H9 (cell line): ENCODE data around the gene EPGN. TPM values are rescaled to one million over a fixed set of nuclear protein-coding genes. Genes with fewer than 3 reads are reported as not detected.

Experiments
- DNase-seq: peaks from one replicate; pipeline ENCODE4 v3.0.0-alpha.2; 2017
- H2AFZ ChIP-seq: one replicate; pipeline ENCODE4 v1.6.1; 2013; ENCODE audit warnings: mild to moderate bottlenecking, low read length, control low read depth, moderate library complexity
- H2AK5ac ChIP-seq: 2 replicates; pipeline ENCODE4 v1.6.1; 2013; ENCODE audit warnings: low read length, control low read depth, mixed read lengths; ENCODE audit not compliant: insufficient read length
- H2BK120ac ChIP-seq: one replicate; pipeline ENCODE4 v1.6.1; 2013; ENCODE audit warnings: low read depth, mild to moderate bottlenecking, low read length, control low read depth, inconsistent platforms; ENCODE audit not compliant: poor library complexity, severe bottlenecking
- H2BK12ac ChIP-seq: 2 replicates; pipeline ENCODE4 v1.6.1; 2013; ENCODE audit warnings: low read length, control low read depth, mixed read lengths, low read depth; ENCODE audit not compliant: insufficient read length
- H2BK15ac ChIP-seq: 2 replicates; pipeline ENCODE4 v1.6.1; 2013; ENCODE audit warnings: low read depth, low read length, control low read depth
- H2BK20ac ChIP-seq: one replicate; pipeline ENCODE4 v1.6.1; 2013; ENCODE audit warnings: low read depth, mild to moderate bottlenecking, low read length, control low read depth, inconsistent platforms; ENCODE audit not compliant: poor library complexity, severe bottlenecking
- H2BK5ac ChIP-seq: 2 replicates; pipeline ENCODE4 v1.6.1; 2013; ENCODE audit warnings: low read length, control low read depth, mixed read lengths; ENCODE audit not compliant: insufficient read length
- H3K14ac ChIP-seq: 2 replicates; pipeline ENCODE4 v1.6.1; 2013; ENCODE audit warnings: low read length, control low read depth; ENCODE audit not compliant: insufficient read depth
- H3K18ac ChIP-seq: 2 replicates; pipeline ENCODE4 v1.6.1; 2013; ENCODE audit warnings: low read depth, mild to moderate bottlenecking, mixed read lengths, low read length, control low read depth; ENCODE audit not compliant: insufficient read length
- H3K23ac ChIP-seq: 2 replicates; pipeline ENCODE4 v1.6.1; 2013; ENCODE audit warnings: low read length, control low read depth, mixed read lengths, low read depth; ENCODE audit not compliant: insufficient read length
- H3K23me2 ChIP-seq: 2 replicates; pipeline ENCODE4 v1.6.1; 2013; ENCODE audit warnings: low read depth, mild to moderate bottlenecking, mixed read lengths, low read length, control low read depth; ENCODE audit not compliant: insufficient read length, poor library complexity, severe bottlenecking
- H3K27ac ChIP-seq: 2 replicates; pipeline ENCODE4 v1.5.1; 2013; ENCODE audit warnings: low read length, control low read depth, mixed read lengths, low read depth; ENCODE audit not compliant: insufficient read length
- H3K27me3 ChIP-seq: 2 replicates; pipeline ENCODE4 v1.6.1; 2013; ENCODE audit warnings: low read length, control low read depth, inconsistent platforms; ENCODE audit not compliant: insufficient read depth
- H3K4ac ChIP-seq: 2 replicates; pipeline ENCODE4 v1.6.1; 2013; ENCODE audit warnings: low read depth, mild to moderate bottlenecking, control low read depth, inconsistent platforms, low read length, moderate library complexity
- H3K4me1 ChIP-seq: 2 replicates; pipeline ENCODE4 v1.6.1; 2013; ENCODE audit warnings: low read length, control low read depth, inconsistent platforms; ENCODE audit not compliant: insufficient read depth
- H3K4me2 ChIP-seq: 2 replicates; pipeline ENCODE4 v1.6.1; 2013; ENCODE audit warnings: low read length, control low read depth, mixed read lengths; ENCODE audit not compliant: insufficient read length, insufficient read depth
- H3K56ac ChIP-seq: 2 replicates; pipeline ENCODE4 v1.6.1; 2013; ENCODE audit warnings: low read depth, mild to moderate bottlenecking, mixed read lengths, low read length, control low read depth; ENCODE audit not compliant: insufficient read length
- H3K79me1 ChIP-seq: 2 replicates; pipeline ENCODE4 v1.6.1; 2013; ENCODE audit warnings: low read depth, mild to moderate bottlenecking, moderate library complexity, low read length, control low read depth, inconsistent platforms; ENCODE audit not compliant: insufficient read depth, poor library complexity, severe bottlenecking
- H3K79me2 ChIP-seq: 2 replicates; pipeline ENCODE4 v1.6.1; 2013; ENCODE audit warnings: low read length, control low read depth, inconsistent platforms; ENCODE audit not compliant: insufficient read depth
- H3K9ac ChIP-seq: 2 replicates; pipeline ENCODE4 v1.6.1; 2013; ENCODE audit warnings: low read length, control low read depth, mixed read lengths; ENCODE audit not compliant: insufficient read length; ENCODE audit errors: extremely low read depth
- H3K9me3 ChIP-seq: one replicate; pipeline ENCODE4 v1.6.1; 2013; ENCODE audit warnings: low read depth, low read length, inconsistent platforms; ENCODE audit not compliant: control insufficient read depth
- H3T11ph ChIP-seq: one replicate; pipeline ENCODE4 v1.6.1; 2013; ENCODE audit warnings: mild to moderate bottlenecking, low read length, control low read depth, inconsistent platforms
- H4K20me1 ChIP-seq: one replicate; pipeline ENCODE4 v1.6.1; 2013; ENCODE audit not compliant: control insufficient read depth, insufficient read length, insufficient read depth
- H4K5ac ChIP-seq: 2 replicates; pipeline ENCODE4 v1.6.1; 2013; ENCODE audit warnings: low read depth, mild to moderate bottlenecking, mixed read lengths, low read length, control low read depth; ENCODE audit not compliant: insufficient read length
- H4K8ac ChIP-seq: replicated peaks from 2 replicates; pipeline ENCODE4 v1.6.1; 2013; ENCODE audit warnings: low read length, control low read depth, mixed read lengths, low read depth; ENCODE audit not compliant: insufficient read length
- H4K91ac ChIP-seq: 2 replicates; pipeline ENCODE4 v1.6.1; 2013; ENCODE audit warnings: low read depth, mild to moderate bottlenecking, moderate library complexity, mixed read lengths, low read length, control low read depth; ENCODE audit not compliant: insufficient read length
- H3K27ac Mint-ChIP-seq, 3 experiments: 2 replicates in 2 of 3; 3 replicates in 1 of 3; pipeline ENCODE4 v1.8.0; 2020 to 2021; ENCODE audit warnings: mixed read lengths in 3 of 3, mild to moderate bottlenecking in 1 of 3, moderate library complexity in 1 of 3
- H3K27me3 Mint-ChIP-seq: 2 replicates; pipeline ENCODE4 v1.8.0; 2021; ENCODE audit warnings: low read depth, mild to moderate bottlenecking, moderate library complexity, mixed read lengths
- H3K36me3 Mint-ChIP-seq, 3 experiments: 2 replicates in 2 of 3; 3 replicates in 1 of 3; pipeline ENCODE4 v1.8.0; 2020 to 2021; ENCODE audit warnings: low read depth in 3 of 3, mixed read lengths in 3 of 3; ENCODE audit not compliant: insufficient read depth in 1 of 3
- H3K4me1 Mint-ChIP-seq, 2 experiments: 2 replicates each; pipeline ENCODE4 v1.8.0; 2020; ENCODE audit warnings: mixed read lengths in 2 of 2
- H3K4me3 Mint-ChIP-seq, 2 experiments: 2 replicates in 1 of 2; 3 replicates in 1 of 2; pipeline ENCODE4 v1.8.0; 2020 to 2021; ENCODE audit warnings: mild to moderate bottlenecking in 2 of 2, mixed read lengths in 2 of 2, moderate library complexity in 1 of 2
- H3K9me3 Mint-ChIP-seq, 2 experiments: 2 replicates in 1 of 2; 3 replicates in 1 of 2; pipeline ENCODE4 v1.8.0; 2020; ENCODE audit warnings: mild to moderate bottlenecking in 2 of 2, mixed read lengths in 2 of 2, moderate library complexity in 1 of 2
- CTCF ChIP-seq: fragments of 200-600 bp; sonication (generic); conservative IDR thresholded peaks from 3 replicates; pipeline ENCODE4 v1.8.0; 2021; ENCODE audit warnings: antibody characterized with exemption, mild to moderate bottlenecking
- WGBS: extraction: QIAGEN DNeasy Blood & Tissue Kit; methylation state at CpG from one replicate; pipeline ENCODE4 v1.1.7; 2013; ENCODE audit warnings: missing lambda C conversion rate, low lambda C conversion rate, mixed read lengths; ENCODE audit not compliant: insufficient read length; ENCODE audit errors: extremely low coverage; 5-methylcytosine and 5-hydroxymethylcytosine counted together
- total RNA-seq: library from RNA; stranded (reverse); gene quantifications from 2 replicates; pipeline ENCODE4 v1.2.1, GENCODE V29; 2021

Gene EPGN
- total RNA-seq, 1 experiment from 2014 or later: not detected

GRCh38 chr4:74362347-74362746 lies 54.1 kb downstream of the EPGN start:
- Histone ChIP-seq H3K4ac (no peak overlapping the region), H3K79me2 (no peaks in the 10 kb centered on the region), H3K9me3 (no peaks in the 10 kb centered on the region), H4K91ac (no peak overlapping the region), H2AFZ (no peak overlapping the region), H4K5ac (no peak overlapping the region), H2BK12ac (no peak overlapping the region), H2BK120ac (no peak overlapping the region), H3K23ac (no peak overlapping the region), H3K23me2 (peaks cover 8% of the 10 kb centered on the region), H2BK5ac (no peak overlapping the region), H3K27ac (no peak overlapping the region), H3K4me1 (no peaks in the 10 kb centered on the region), H4K20me1 (no peaks in the 10 kb centered on the region), H2AK5ac (no peak overlapping the region), H4K8ac (no peak overlapping the region), H3K27me3 (0 out of 2 replicates have a peak, but pooled peaks cover 2% of the 10 kb centered on the region), H3T11ph (no peak overlapping the region), H3K79me1 (no peaks in the 10 kb centered on the region), H2BK20ac (no peak overlapping the region), H3K56ac (no peak overlapping the region), H3K4me2 (no peak overlapping the region), H3K14ac (no peak overlapping the region), H3K18ac (no peak overlapping the region), H3K9ac (no peak overlapping the region), H2BK15ac (no peak overlapping the region)
- TF ChIP-seq CTCF: no peak
- DNase-seq: no peak
- Mint-ChIP-seq H3K36me3 (no peaks in the 10 kb centered on the region), H3K9me3 (no peaks in the 10 kb centered on the region), H3K27me3 (peaks cover 26% of the 10 kb centered on the region), H3K4me1 (peaks cover 10 to 11% of the 10 kb centered on the region in 2 experiments), H3K4me3 (no peak overlapping the region), H3K27ac (no peak overlapping the region)
- no CpG with 5 or more reads among the region's 3 CpGs for WGBS
